GM23338 (cell line): ENCODE results near the gene DPYSL5. TPM values are rescaled to one million over a fixed set of nuclear protein-coding genes. Genes with fewer than 3 reads are reported as not detected.

ENCODE experiments used
- ATAC-seq: fragments of 200-7000 bp; cut with Tn5 transposase; 3 replicates; pipeline ENCODE4 v1.9.1; 2020
- DNase-seq: peaks from one replicate; pipeline ENCODE4 v3.0.0-alpha.2; 2015; ENCODE audit warnings: low spot score
- H2AFZ ChIP-seq: fragments of 200-600 bp; sonication (generic); 2 replicates; pipeline ENCODE4 v1.8.0; 2016; ENCODE audit warnings: antibody characterized with exemption, mild to moderate bottlenecking, moderate library complexity
- H3F3A ChIP-seq: fragments of 200-600 bp; sonication (generic); replicated peaks from 2 replicates; pipeline ENCODE4 v1.8.0; 2017; ENCODE audit warnings: antibody characterized with exemption, mixed run types, low read depth
- H3K27ac ChIP-seq: fragments of 200-600 bp; sonication (generic); 2 replicates; pipeline ENCODE4 v1.6.1; 2016; ENCODE audit warnings: low read depth
- H3K27me3 ChIP-seq: fragments of 200-600 bp; sonication (generic); 2 replicates; pipeline ENCODE4 v1.8.0; 2016; ENCODE audit warnings: mild to moderate bottlenecking, mixed run types, moderate library complexity; ENCODE audit not compliant: insufficient read depth
- H3K36me3 ChIP-seq: fragments of 200-600 bp; sonication (generic); 2 replicates; pipeline ENCODE4 v1.8.0; 2016; ENCODE audit warnings: mild to moderate bottlenecking; ENCODE audit not compliant: insufficient read depth
- H3K4me1 ChIP-seq: fragments of 200-600 bp; sonication (generic); 2 replicates; pipeline ENCODE4 v1.8.0; 2016; ENCODE audit warnings: mild to moderate bottlenecking, moderate library complexity; ENCODE audit not compliant: insufficient read depth
- H3K4me2 ChIP-seq: fragments of 200-600 bp; sonication (generic); 2 replicates; pipeline ENCODE4 v1.7.1; 2017; ENCODE audit warnings: mixed run types
- H3K4me3 ChIP-seq: fragments of 200-600 bp; sonication (generic); 2 replicates; pipeline ENCODE4 v1.6.1; 2016; ENCODE audit warnings: mixed run types
- H3K79me2 ChIP-seq: fragments of 200-600 bp; sonication (generic); replicated peaks from 2 replicates; pipeline ENCODE4 v1.8.0; 2017; ENCODE audit warnings: mild to moderate bottlenecking; ENCODE audit not compliant: insufficient read depth
- H3K9me2 ChIP-seq: fragments of 200-600 bp; sonication (generic); 2 replicates; pipeline ENCODE4 v1.8.0; 2017; ENCODE audit not compliant: insufficient read depth
- H4K20me1 ChIP-seq: fragments of 200-600 bp; sonication (generic); replicated peaks from 2 replicates; pipeline ENCODE4 v1.8.0; 2017; ENCODE audit warnings: mild to moderate bottlenecking; ENCODE audit not compliant: insufficient read depth
- H3K27ac Mint-ChIP-seq: 2 replicates; pipeline ENCODE4 v1.8.0; 2020; ENCODE audit warnings: inconsistent platforms, mild to moderate bottlenecking, moderate library complexity, mixed read lengths
- H3K27me3 Mint-ChIP-seq: 3 replicates; pipeline ENCODE4 v1.8.0; 2022; ENCODE audit warnings: low read depth, mild to moderate bottlenecking, moderate library complexity, mixed read lengths, inconsistent platforms; ENCODE audit not compliant: insufficient read depth, poor library complexity
- H3K36me3 Mint-ChIP-seq: 3 replicates; pipeline ENCODE4 v1.8.0; 2021; ENCODE audit warnings: low read depth, mild to moderate bottlenecking, inconsistent platforms, moderate library complexity, mixed read lengths
- H3K4me1 Mint-ChIP-seq: 3 replicates; pipeline ENCODE4 v1.8.0; 2020; ENCODE audit warnings: mild to moderate bottlenecking, inconsistent platforms, mixed read lengths
- H3K4me3 Mint-ChIP-seq: 3 replicates; pipeline ENCODE4 v1.8.0; 2021; ENCODE audit warnings: moderate library complexity, mild to moderate bottlenecking, inconsistent platforms, mixed read lengths
- H3K9me3 Mint-ChIP-seq: 3 replicates; pipeline ENCODE4 v1.8.0; 2020; ENCODE audit warnings: moderate library complexity, mild to moderate bottlenecking, inconsistent platforms, mixed read lengths
- CREB1 ChIP-seq: fragments of 250-450 bp; sonication (Bioruptor Pico); IDR thresholded peaks from 2 replicates; pipeline ENCODE4 v1.5.0; 2020; ENCODE audit warnings: low read depth, mild to moderate bottlenecking, moderate library complexity
- EZH2 ChIP-seq: fragments of 200-600 bp; sonication (generic); IDR thresholded peaks from one replicate; pipeline ENCODE4 v1.8.0; 2017; ENCODE audit warnings: antibody characterized with exemption, mild to moderate bottlenecking, low read depth; ENCODE audit not compliant: unreplicated experiment
- EZH2phosphoT487 ChIP-seq: fragments of 200-600 bp; sonication (generic); IDR thresholded peaks from one replicate; pipeline ENCODE4 v1.8.1; 2018; ENCODE audit warnings: antibody characterized with exemption; ENCODE audit not compliant: unreplicated experiment
- JUNB ChIP-seq: IDR thresholded peaks from one replicate; pipeline ENCODE4 v1.6.1; 2016; ENCODE audit warnings: antibody characterized with exemption; ENCODE audit not compliant: unreplicated experiment
- NANOG ChIP-seq: IDR thresholded peaks from 2 replicates; pipeline ENCODE4 v1.6.1; 2016; ENCODE audit warnings: antibody characterized with exemption, borderline replicate concordance
- POLR2AphosphoS5 ChIP-seq: IDR thresholded peaks from 2 replicates; pipeline ENCODE4 v1.6.1; 2016; ENCODE audit warnings: antibody characterized with exemption, low read depth
- STAT1 ChIP-seq: IDR thresholded peaks from one replicate; pipeline ENCODE4 v1.6.1; 2016; ENCODE audit warnings: antibody characterized with exemption; ENCODE audit not compliant: unreplicated experiment
- ZNF114 ChIP-seq: fragments of 250-450 bp; sonication (Bioruptor Pico); IDR thresholded peaks from 2 replicates; pipeline ENCODE4 v1.5.0; 2020; ENCODE audit warnings: mild to moderate bottlenecking, moderate library complexity
- ZNF331 ChIP-seq: fragments of 250-450 bp; sonication (Bioruptor Pico); IDR thresholded peaks from 2 replicates; pipeline ENCODE4 v1.5.0; 2020; ENCODE audit warnings: low read depth, mild to moderate bottlenecking, moderate library complexity
- polyA plus RNA-seq: library from polyadenylated mRNA; unstranded; fragments of >200 nt; fragmentation: Nextera tagmentation; extraction: Ambion mirVana; gene quantifications from 2 replicates; pipeline ENCODE4 v1.2.1, GENCODE V29; 2016
- total RNA-seq: library from RNA; depleted of rRNA; stranded (reverse); fragments of >200 nt; shearing (Covaris generic); gene quantifications from 2 replicates; pipeline ENCODE4 v1.2.3, GENCODE V29; 2014
- TF ChIP-seq, protein P1 (sequence below), 2 experiments: fragments of 200-600 bp in 1 of 2; sonication (generic) in 1 of 2; conservative IDR thresholded peaks; 2 replicates each; pipeline versions ENCODE4 v1.5.1 to v1.6.1; 2016 to 2017; ENCODE audit warnings: antibody characterized with exemption in 2 of 2, low read depth in 2 of 2, mild to moderate bottlenecking in 2 of 2, moderate library complexity in 1 of 2
- TF ChIP-seq, protein P2 (sequence below): IDR thresholded peaks from one replicate; pipeline ENCODE4 v1.6.1; 2018; ENCODE audit warnings: antibody characterized with exemption; ENCODE audit not compliant: unreplicated experiment
- TF ChIP-seq, protein P3 (sequence below): fragments of 250-450 bp; sonication (Bioruptor Pico); IDR thresholded peaks from 2 replicates; pipeline ENCODE4 v1.5.0; 2020; ENCODE audit warnings: mild to moderate bottlenecking, moderate library complexity
- TF ChIP-seq, protein P4 (sequence below): IDR thresholded peaks from 2 replicates; pipeline ENCODE4 v1.6.1; 2016; ENCODE audit warnings: antibody characterized with exemption

DPYSL5 gene
- total and polyA plus RNA-seq, 2 experiments from 2014 or later, result 3.1 to 8.1 TPM

DNA sequence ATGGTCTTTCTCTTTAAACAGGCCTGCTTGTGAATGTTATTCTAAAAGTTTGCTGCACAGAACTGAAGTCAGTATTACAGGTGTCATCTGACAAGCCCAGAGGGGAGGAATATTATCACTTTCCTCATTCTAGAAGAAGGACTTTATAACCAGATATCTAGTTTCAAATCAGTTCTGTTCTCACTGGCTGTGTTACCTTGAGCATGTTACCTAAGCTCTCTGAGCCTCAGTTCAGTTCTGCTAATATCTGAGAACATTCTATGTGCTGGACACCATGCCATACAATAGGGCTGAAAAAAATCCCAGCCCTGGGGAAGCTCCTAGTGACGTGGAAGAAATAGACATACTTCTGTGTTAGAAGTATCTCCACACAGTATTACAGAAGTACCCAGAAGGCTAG lies 150.4 kb downstream of the DPYSL5 start:
- H3K4me1 ChIP-seq, result no peaks in the 10 kb centered on the region
- no peaks in the 10 kb centered on the region for H3F3A ChIP-seq
- Mint-ChIP-seq H3K36me3 (no peaks in the 10 kb centered on the region), H3K4me1 (peaks cover 4% of the 10 kb centered on the region; the same call in 2 of the 3 replicates), H3K27ac (no peak overlapping the region), H3K9me3 (no peaks in the 10 kb centered on the region), H3K27me3 (peaks cover 1% of the 10 kb centered on the region), H3K4me3 (no peak overlapping the region)
- no peaks in the 10 kb centered on the region for H3K79me2 ChIP-seq
- H3K27me3 ChIP-seq, result no peaks in the 10 kb centered on the region
- TF ChIP-seq POLR2AphosphoS5, result no peak
- TF ChIP-seq JUNB, result no peak
- TF ChIP-seq, protein P1, sequence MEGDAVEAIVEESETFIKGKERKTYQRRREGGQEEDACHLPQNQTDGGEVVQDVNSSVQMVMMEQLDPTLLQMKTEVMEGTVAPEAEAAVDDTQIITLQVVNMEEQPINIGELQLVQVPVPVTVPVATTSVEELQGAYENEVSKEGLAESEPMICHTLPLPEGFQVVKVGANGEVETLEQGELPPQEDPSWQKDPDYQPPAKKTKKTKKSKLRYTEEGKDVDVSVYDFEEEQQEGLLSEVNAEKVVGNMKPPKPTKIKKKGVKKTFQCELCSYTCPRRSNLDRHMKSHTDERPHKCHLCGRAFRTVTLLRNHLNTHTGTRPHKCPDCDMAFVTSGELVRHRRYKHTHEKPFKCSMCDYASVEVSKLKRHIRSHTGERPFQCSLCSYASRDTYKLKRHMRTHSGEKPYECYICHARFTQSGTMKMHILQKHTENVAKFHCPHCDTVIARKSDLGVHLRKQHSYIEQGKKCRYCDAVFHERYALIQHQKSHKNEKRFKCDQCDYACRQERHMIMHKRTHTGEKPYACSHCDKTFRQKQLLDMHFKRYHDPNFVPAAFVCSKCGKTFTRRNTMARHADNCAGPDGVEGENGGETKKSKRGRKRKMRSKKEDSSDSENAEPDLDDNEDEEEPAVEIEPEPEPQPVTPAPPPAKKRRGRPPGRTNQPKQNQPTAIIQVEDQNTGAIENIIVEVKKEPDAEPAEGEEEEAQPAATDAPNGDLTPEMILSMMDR (conservative IDR thresholded peaks at IDR 0.05; ENCODE audit: low read depth in 2 of 2), result no peak
- no peak for TF ChIP-seq EZH2phosphoT487
- TF ChIP-seq ZNF331 (CRISPR knock-in tag), result no peak
- TF ChIP-seq EZH2, result no peak
- TF ChIP-seq ZNF114 (CRISPR knock-in tag), result no peak
- TF ChIP-seq, protein P2, sequence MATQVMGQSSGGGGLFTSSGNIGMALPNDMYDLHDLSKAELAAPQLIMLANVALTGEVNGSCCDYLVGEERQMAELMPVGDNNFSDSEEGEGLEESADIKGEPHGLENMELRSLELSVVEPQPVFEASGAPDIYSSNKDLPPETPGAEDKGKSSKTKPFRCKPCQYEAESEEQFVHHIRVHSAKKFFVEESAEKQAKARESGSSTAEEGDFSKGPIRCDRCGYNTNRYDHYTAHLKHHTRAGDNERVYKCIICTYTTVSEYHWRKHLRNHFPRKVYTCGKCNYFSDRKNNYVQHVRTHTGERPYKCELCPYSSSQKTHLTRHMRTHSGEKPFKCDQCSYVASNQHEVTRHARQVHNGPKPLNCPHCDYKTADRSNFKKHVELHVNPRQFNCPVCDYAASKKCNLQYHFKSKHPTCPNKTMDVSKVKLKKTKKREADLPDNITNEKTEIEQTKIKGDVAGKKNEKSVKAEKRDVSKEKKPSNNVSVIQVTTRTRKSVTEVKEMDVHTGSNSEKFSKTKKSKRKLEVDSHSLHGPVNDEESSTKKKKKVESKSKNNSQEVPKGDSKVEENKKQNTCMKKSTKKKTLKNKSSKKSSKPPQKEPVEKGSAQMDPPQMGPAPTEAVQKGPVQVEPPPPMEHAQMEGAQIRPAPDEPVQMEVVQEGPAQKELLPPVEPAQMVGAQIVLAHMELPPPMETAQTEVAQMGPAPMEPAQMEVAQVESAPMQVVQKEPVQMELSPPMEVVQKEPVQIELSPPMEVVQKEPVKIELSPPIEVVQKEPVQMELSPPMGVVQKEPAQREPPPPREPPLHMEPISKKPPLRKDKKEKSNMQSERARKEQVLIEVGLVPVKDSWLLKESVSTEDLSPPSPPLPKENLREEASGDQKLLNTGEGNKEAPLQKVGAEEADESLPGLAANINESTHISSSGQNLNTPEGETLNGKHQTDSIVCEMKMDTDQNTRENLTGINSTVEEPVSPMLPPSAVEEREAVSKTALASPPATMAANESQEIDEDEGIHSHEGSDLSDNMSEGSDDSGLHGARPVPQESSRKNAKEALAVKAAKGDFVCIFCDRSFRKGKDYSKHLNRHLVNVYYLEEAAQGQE, result no peak
- TF ChIP-seq STAT1, result no peak
- no peak for TF ChIP-seq NANOG
- TF ChIP-seq, protein P3, sequence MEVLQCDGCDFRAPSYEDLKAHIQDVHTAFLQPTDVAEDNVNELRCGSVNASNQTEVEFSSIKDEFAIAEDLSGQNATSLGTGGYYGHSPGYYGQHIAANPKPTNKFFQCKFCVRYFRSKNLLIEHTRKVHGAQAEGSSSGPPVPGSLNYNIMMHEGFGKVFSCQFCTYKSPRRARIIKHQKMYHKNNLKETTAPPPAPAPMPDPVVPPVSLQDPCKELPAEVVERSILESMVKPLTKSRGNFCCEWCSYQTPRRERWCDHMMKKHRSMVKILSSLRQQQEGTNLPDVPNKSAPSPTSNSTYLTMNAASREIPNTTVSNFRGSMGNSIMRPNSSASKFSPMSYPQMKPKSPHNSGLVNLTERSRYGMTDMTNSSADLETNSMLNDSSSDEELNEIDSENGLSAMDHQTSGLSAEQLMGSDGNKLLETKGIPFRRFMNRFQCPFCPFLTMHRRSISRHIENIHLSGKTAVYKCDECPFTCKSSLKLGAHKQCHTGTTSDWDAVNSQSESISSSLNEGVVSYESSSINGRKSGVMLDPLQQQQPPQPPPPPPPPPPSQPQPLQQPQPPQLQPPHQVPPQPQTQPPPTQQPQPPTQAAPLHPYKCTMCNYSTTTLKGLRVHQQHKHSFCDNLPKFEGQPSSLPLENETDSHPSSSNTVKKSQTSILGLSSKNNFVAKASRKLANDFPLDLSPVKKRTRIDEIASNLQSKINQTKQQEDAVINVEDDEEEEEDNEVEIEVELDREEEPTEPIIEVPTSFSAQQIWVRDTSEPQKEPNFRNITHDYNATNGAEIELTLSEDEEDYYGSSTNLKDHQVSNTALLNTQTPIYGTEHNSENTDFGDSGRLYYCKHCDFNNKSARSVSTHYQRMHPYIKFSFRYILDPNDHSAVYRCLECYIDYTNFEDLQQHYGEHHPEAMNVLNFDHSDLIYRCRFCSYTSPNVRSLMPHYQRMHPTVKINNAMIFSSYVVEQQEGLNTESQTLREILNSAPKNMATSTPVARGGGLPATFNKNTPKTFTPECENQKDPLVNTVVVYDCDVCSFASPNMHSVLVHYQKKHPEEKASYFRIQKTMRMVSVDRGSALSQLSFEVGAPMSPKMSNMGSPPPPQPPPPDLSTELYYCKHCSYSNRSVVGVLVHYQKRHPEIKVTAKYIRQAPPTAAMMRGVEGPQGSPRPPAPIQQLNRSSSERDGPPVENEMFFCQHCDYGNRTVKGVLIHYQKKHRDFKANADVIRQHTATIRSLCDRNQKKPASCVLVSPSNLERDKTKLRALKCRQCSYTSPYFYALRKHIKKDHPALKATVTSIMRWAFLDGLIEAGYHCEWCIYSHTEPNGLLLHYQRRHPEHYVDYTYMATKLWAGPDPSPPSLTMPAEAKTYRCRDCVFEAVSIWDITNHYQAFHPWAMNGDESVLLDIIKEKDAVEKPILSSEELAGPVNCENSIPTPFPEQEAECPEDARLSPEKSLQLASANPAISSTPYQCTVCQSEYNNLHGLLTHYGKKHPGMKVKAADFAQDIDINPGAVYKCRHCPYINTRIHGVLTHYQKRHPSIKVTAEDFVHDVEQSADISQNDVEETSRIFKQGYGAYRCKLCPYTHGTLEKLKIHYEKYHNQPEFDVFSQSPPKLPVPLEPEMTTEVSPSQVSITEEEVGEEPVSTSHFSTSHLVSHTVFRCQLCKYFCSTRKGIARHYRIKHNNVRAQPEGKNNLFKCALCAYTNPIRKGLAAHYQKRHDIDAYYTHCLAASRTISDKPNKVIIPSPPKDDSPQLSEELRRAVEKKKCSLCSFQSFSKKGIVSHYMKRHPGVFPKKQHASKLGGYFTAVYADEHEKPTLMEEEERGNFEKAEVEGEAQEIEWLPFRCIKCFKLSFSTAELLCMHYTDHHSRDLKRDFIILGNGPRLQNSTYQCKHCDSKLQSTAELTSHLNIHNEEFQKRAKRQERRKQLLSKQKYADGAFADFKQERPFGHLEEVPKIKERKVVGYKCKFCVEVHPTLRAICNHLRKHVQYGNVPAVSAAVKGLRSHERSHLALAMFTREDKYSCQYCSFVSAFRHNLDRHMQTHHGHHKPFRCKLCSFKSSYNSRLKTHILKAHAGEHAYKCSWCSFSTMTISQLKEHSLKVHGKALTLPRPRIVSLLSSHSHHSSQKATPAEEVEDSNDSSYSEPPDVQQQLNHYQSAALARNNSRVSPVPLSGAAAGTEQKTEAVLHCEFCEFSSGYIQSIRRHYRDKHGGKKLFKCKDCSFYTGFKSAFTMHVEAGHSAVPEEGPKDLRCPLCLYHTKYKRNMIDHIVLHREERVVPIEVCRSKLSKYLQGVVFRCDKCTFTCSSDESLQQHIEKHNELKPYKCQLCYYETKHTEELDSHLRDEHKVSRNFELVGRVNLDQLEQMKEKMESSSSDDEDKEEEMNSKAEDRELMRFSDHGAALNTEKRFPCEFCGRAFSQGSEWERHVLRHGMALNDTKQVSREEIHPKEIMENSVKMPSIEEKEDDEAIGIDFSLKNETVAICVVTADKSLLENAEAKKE, result no peak
- TF ChIP-seq, protein P4, sequence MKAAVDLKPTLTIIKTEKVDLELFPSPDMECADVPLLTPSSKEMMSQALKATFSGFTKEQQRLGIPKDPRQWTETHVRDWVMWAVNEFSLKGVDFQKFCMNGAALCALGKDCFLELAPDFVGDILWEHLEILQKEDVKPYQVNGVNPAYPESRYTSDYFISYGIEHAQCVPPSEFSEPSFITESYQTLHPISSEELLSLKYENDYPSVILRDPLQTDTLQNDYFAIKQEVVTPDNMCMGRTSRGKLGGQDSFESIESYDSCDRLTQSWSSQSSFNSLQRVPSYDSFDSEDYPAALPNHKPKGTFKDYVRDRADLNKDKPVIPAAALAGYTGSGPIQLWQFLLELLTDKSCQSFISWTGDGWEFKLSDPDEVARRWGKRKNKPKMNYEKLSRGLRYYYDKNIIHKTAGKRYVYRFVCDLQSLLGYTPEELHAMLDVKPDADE, result no peak
- no peak for TF ChIP-seq CREB1
- no peak overlapping the region for H3K4me3 ChIP-seq
- H2AFZ ChIP-seq, result no peak overlapping the region
- H3K4me2 ChIP-seq, result no peak overlapping the region
- H3K27ac ChIP-seq, result no peak overlapping the region
- ATAC-seq (no peak), DNase-seq (no peak)
- no peaks in the 10 kb centered on the region for H4K20me1 ChIP-seq
- no peaks in the 10 kb centered on the region for H3K36me3 ChIP-seq
- no peaks in the 10 kb centered on the region for H3K9me2 ChIP-seq
